ENCODE measurements around the gene SLC22A23. TPM values are rescaled to one million over a fixed set of nuclear protein-coding genes. Genes with fewer than 3 reads are reported as not detected.

Gene SLC22A23
- total and polyA plus RNA-seq, 8 donors = 5.9 to 241 (median 18.9) TPM

GRCh38 chr6:3303795-3304411, 152.9 kb downstream of the SLC22A23 start:
- H3K27ac ChIP-seq = no peak overlapping the region
- TF ChIP-seq EP300 (IDR thresholded peaks at IDR 0.05) = no peak
- no peaks in the 10 kb centered on the region for H3K9me3 ChIP-seq
- no peak for DNase-seq
- H3K27me3 ChIP-seq = no peaks in the 10 kb centered on the region
- H3K36me3 ChIP-seq = peaks cover 0 to 16% (median 10%) of the 10 kb centered on the region in 4 donors
- no peak overlapping the region for H3K4me3 ChIP-seq
- 82 to 92% (median 85%) methylated on average over 3 of the region's 3 CpGs for WGBS, 5 donors
- H3K4me1 ChIP-seq = no peaks in the 10 kb centered on the region
- intact Hi-C loops (cut with DNase I; ENCODE audit: low total_unique reads) = no loop called here

GRCh38 chr6:3301506-3301905, 155.3 kb downstream of the SLC22A23 start:
- TF ChIP-seq POLR2AphosphoS5 (IDR thresholded peaks at IDR 0.05) (no peak), EP300 (IDR thresholded peaks at IDR 0.05) (no peak), POLR2A (IDR thresholded peaks at IDR 0.05) (no peak), CTCF (IDR thresholded peaks at IDR 0.05) (no peak)
- intact Hi-C loops (cut with DNase I; ENCODE audit: low total_unique reads) = no loop called here
- WGBS, 5 donors = 92 to 99% (median 95%) methylated on average over 8 of the region's 8 CpGs
- H3K36me3 ChIP-seq = peaks cover 0 to 14% (median 9%) of the 10 kb centered on the region in 4 donors
- H3K27ac ChIP-seq = no peak overlapping the region
- DNase-seq = no peak
- H3K27me3 ChIP-seq = peaks cover 0 to 2% (median 0%) of the 10 kb centered on the region in 3 donors
- no peaks in the 10 kb centered on the region for H3K9me3 ChIP-seq
- peaks cover 0 to 6% (median 0%) of the 10 kb centered on the region in 4 donors for H3K4me1 ChIP-seq
- no peak overlapping the region for H3K4me3 ChIP-seq

GRCh38 chr6:3299221-3299620, 157.6 kb downstream of the SLC22A23 start:
- no peak overlapping the region for H3K4me3 ChIP-seq
- WGBS, 5 donors = 88 to 95% (median 94%) methylated on average over 10 of the region's 10 CpGs
- TF ChIP-seq EP300 (IDR thresholded peaks at IDR 0.05) = no peak
- no peak for TF ChIP-seq POLR2AphosphoS5 (IDR thresholded peaks at IDR 0.05)
- no peak for TF ChIP-seq POLR2A (IDR thresholded peaks at IDR 0.05)
- no peak for TF ChIP-seq CTCF (IDR thresholded peaks at IDR 0.05)
- H3K27me3 ChIP-seq = peaks cover 0 to 4% (median 0%) of the 10 kb centered on the region in 3 donors
- H3K36me3 ChIP-seq = peaks cover 0 to 26% (median 7%) of the 10 kb centered on the region in 4 donors
- H3K9me3 ChIP-seq = no peaks in the 10 kb centered on the region
- no peak overlapping the region for H3K27ac ChIP-seq
- peaks cover 0 to 8% (median 0%) of the 10 kb centered on the region in 4 donors for H3K4me1 ChIP-seq
- DNase-seq = no peak
- intact Hi-C loops (cut with DNase I; ENCODE audit: low total_unique reads) = no loop called here

GRCh38 chr6:3297909-3298308, 158.9 kb downstream of the SLC22A23 start:
- H3K4me1 ChIP-seq = peaks cover 0 to 8% (median 0%) of the 10 kb centered on the region in 4 donors
- H3K9me3 ChIP-seq = no peaks in the 10 kb centered on the region
- H3K27me3 ChIP-seq = peaks cover 0 to 4% (median 0%) of the 10 kb centered on the region in 3 donors
- WGBS, 5 donors = 80 to 85% (median 83%) methylated on average over 11 of the region's 11 CpGs
- TF ChIP-seq EP300 (IDR thresholded peaks at IDR 0.05) = no peak
- TF ChIP-seq POLR2AphosphoS5 (IDR thresholded peaks at IDR 0.05) = no peak
- TF ChIP-seq CTCF (IDR thresholded peaks at IDR 0.05) = no peak
- TF ChIP-seq POLR2A (IDR thresholded peaks at IDR 0.05) = no peak
- peaks cover 0 to 32% (median 8%) of the 10 kb centered on the region in 4 donors for H3K36me3 ChIP-seq
- DNase-seq = no peak
- intact Hi-C loops (cut with DNase I; ENCODE audit: low total_unique reads) = no loop called here
- H3K4me3 ChIP-seq = no peak overlapping the region
- no peak overlapping the region for H3K27ac ChIP-seq

GRCh38 chr6:3297006-3297405, 159.8 kb downstream of the SLC22A23 start:
- intact Hi-C loops (cut with DNase I; ENCODE audit: low total_unique reads) = no loop called here
- no peaks in the 10 kb centered on the region for H3K9me3 ChIP-seq
- H3K27me3 ChIP-seq = peaks cover 0 to 4% (median 0%) of the 10 kb centered on the region in 3 donors
- no peak overlapping the region for H3K27ac ChIP-seq
- no peak for TF ChIP-seq EP300 (IDR thresholded peaks at IDR 0.05)
- TF ChIP-seq POLR2AphosphoS5 (IDR thresholded peaks at IDR 0.05) = no peak
- TF ChIP-seq CTCF (IDR thresholded peaks at IDR 0.05) = no peak
- no peak for TF ChIP-seq POLR2A (IDR thresholded peaks at IDR 0.05)
- no peak overlapping the region for H3K4me3 ChIP-seq
- H3K36me3 ChIP-seq = peaks cover 0 to 40% (median 12%) of the 10 kb centered on the region in 4 donors
- H3K4me1 ChIP-seq = peaks cover 0 to 8% (median 0%) of the 10 kb centered on the region in 4 donors
- DNase-seq = no peak
- 75 to 84% (median 78%) methylated on average over 9 of the region's 9 CpGs for WGBS, 5 donors

Measured in stomach (tissue), 9 donors.